ENCODE results near the gene SLC6A2.

SLC6A2 gene

DNA sequence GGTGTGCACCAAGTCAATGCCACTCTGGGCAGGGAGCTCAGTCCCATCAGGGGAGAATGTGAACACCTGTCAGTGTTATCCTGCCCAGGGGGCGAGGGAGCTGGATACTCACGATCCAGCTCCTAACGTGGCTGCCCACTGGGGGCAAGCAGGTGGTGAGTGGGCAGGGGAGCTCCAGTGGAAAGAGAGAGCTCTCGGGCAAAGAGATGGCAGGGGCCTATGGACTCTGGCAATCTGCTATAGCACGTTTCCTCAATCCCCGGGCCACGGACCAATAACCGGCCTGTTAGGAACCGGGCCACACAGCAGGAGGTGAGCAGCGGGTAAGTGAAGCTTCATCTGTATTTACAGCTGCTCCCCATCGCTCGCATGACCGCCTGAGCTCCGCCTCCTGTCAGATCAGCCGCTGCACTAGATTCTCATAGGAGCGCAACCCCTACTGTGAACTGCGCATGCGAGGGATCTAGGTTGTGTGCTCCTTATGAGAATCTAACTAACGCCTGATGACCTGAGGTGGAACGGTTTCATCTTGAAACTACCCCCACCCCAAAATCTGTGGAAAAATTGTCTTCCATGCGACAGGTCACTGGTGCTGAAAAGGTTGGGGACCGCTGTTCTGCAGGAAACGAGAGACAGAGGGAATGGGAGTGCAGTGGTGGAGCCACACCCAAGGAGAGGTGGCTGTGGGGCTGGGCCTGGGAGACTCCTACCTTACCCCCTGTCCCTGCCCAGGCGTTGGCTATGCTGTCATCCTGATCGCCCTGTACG lies 15.6 kb downstream of the SLC6A2 start:
- TF ChIP-seq, protein P1, sequence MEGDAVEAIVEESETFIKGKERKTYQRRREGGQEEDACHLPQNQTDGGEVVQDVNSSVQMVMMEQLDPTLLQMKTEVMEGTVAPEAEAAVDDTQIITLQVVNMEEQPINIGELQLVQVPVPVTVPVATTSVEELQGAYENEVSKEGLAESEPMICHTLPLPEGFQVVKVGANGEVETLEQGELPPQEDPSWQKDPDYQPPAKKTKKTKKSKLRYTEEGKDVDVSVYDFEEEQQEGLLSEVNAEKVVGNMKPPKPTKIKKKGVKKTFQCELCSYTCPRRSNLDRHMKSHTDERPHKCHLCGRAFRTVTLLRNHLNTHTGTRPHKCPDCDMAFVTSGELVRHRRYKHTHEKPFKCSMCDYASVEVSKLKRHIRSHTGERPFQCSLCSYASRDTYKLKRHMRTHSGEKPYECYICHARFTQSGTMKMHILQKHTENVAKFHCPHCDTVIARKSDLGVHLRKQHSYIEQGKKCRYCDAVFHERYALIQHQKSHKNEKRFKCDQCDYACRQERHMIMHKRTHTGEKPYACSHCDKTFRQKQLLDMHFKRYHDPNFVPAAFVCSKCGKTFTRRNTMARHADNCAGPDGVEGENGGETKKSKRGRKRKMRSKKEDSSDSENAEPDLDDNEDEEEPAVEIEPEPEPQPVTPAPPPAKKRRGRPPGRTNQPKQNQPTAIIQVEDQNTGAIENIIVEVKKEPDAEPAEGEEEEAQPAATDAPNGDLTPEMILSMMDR (IDR thresholded peaks at IDR 0.05; ENCODE audit: low read length, missing control alignments) = no peak
- no peak for DNase-seq (ENCODE audit: low read depth)

DNA sequence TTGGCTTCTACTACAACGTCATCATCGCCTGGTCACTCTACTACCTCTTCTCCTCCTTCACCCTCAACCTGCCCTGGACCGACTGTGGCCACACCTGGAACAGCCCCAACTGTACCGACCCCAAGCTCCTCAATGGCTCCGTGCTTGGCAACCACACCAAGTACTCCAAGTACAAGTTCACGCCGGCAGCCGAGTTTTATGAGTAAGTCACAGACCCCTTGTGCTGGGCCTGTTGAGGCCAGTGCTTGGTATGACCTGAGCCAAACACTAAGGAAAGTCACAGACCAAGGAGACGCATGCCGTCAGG lies 16.1 kb downstream of the SLC6A2 start:
- TF ChIP-seq, protein P1 (IDR thresholded peaks at IDR 0.05; ENCODE audit: low read length, missing control alignments) = no peak
- no peak for DNase-seq (ENCODE audit: low read depth)
- no peak overlapping the region for H3K4me3 ChIP-seq (replicated peaks; ENCODE audit: low read depth, low read length)

More for the DNA sequence above, 15.6 kb downstream of the SLC6A2 start:
- H3K4me3 ChIP-seq (replicated peaks; ENCODE audit: low read depth, low read length) = no peak overlapping the region

DNA sequence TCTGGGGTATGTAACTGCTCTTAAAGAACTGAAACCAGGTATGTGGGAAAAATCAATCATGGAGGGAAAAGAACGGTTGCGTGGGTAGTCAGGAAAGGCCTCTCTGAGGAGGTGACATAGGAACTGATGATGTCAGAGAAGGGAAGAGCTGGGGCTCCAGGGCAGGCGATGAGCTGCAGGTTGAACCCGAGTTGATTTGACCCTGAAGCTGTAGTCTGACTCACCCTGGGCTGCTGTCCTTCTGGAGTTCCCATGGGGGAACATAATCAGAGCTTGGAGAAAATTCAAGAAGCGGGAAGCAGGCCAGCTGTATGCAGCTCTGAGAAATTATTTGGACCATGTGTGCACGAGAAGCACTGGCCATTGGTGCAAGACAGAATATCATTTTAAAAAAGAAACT lies 16.7 kb downstream of the SLC6A2 start:
- TF ChIP-seq, protein P1 (IDR thresholded peaks at IDR 0.05; ENCODE audit: low read length, missing control alignments) = no peak
- H3K4me3 ChIP-seq (replicated peaks; ENCODE audit: low read depth, low read length) = no peak overlapping the region
- peak; percentile 49 for DNase-seq (ENCODE audit: low read depth)

DNA sequence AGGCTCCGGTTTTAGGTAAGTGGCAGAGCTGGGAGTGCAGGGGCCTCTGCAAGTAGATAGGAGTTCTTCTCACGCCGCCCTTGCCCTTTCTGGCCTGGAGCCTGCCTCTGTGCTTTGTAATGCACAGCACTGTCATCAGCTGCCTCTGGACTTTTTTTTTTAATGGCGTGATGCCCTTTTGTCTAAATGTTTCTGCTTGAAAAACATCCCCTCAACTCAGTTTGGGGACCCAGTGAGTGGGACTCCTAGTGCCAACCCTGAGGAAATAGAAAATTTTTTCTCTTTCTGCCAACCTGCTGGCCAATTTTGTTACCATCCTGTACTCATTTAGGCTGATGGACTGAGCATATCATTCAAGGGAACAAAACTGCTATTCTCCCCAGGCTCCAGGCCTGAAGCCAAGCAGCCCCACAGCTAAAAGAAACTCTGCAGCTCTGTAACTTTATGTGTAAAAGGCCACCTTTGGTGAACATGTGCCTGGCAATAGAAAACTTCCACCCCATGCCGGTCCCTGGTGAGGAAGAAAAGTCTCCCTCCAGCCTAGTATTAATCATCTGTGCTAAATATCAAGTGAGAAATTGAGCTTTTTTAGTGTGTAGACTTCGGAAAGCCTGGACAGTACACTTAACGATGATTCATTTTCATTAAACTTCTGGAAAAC lies 22.5 kb downstream of the SLC6A2 start:
- H3K4me3 ChIP-seq (replicated peaks; ENCODE audit: low read depth, low read length) = no peak overlapping the region
- no peak for DNase-seq (ENCODE audit: low read depth)
- TF ChIP-seq, protein P1 (IDR thresholded peaks at IDR 0.05; ENCODE audit: low read length, missing control alignments) = no peak

DNA sequence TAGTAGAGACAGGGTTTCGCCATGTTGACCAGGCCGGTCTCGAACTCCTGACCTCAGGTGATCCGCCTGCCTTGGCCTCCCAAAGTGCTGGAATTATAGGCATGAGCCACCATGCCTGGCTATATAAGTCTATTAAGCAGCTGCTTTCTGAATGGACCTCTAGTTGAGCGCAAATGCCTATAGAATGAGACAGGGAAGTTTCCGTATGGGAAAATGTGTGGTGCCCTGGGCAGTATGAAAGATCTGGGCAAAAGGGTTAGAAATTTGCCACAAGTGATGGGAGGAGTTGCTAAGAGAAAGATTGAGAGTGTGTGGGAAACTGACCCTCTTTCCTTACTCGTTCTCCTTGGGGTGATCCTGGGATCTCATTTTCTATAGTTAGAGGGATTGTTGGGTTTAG lies 26.3 kb downstream of the SLC6A2 start:
- no peak overlapping the region for H3K4me3 ChIP-seq (replicated peaks; ENCODE audit: low read depth, low read length)
- DNase-seq (ENCODE audit: low read depth) = no peak
- TF ChIP-seq, protein P1 (IDR thresholded peaks at IDR 0.05; ENCODE audit: low read length, missing control alignments) = no peak

DNA sequence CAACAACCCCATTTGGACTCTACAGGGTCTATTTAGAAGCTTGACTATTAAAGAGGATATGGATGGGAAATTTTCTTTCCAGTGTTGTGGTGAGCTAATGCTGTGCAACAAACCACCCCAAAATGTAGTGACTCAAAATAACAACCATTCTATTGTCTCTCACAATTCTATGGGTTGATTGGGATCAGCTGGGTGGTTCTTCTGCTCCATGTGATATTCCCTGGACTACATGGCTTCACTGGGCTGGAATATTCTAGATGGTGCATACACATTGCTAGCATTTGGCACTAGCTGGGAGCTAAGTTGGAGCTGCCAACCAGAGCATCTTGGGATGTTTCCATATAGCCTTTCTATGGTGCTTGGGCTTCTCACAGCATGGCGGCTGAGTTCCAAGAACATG lies 30.2 kb downstream of the SLC6A2 start:
- H3K4me3 ChIP-seq (replicated peaks; ENCODE audit: low read depth, low read length) = no peak overlapping the region
- no peak for DNase-seq (ENCODE audit: low read depth)
- TF ChIP-seq, protein P1 (IDR thresholded peaks at IDR 0.05; ENCODE audit: low read length, missing control alignments) = no peak

DNA sequence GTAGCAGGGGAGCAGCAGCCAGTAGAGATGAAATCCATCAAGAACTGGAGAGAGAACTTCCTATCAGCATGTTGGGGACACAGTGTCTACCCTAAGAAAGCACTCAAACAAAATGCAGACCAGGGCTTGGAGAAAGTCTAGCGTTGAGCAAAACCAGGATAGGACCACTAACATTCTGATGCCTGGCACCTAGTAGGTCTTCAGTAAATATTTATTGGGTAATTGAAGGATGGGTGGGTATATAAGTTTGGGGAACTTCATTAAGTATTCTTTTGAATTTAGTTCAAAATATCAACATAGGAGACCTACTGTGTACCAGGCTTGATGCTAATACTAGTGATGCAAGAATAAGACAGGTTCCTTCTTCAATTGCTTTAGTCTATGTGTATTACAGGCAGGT lies 30.9 kb downstream of the SLC6A2 start:
- TF ChIP-seq, protein P1 (IDR thresholded peaks at IDR 0.05; ENCODE audit: low read length, missing control alignments) = no peak
- H3K4me3 ChIP-seq (replicated peaks; ENCODE audit: low read depth, low read length) = no peak overlapping the region
- DNase-seq (ENCODE audit: low read depth) = no peak
